ENCODE measurements around the gene ZFAND6. TPM values are rescaled to one million over a fixed set of nuclear protein-coding genes. Genes with fewer than 3 reads are reported as not detected.

ZFAND6 gene
- total RNA-seq, 1 donor from 2014 or later = 218 TPM

- DNase-seq (ENCODE audit: low read depth, low spot score) = no peak
These were observed 127.1 kb downstream of the ZFAND6 start for GRCh38 chr15:80186597-80186996.

Other genes with a start within 250 kb of the ZFAND6 start
- 12.1 and 17.3 TPM in 2 replicates for gene MTHFS, start 162.7 kb upstream of the ZFAND6 start, total RNA-seq
- 0.21 and 2.1 TPM in 2 replicates for gene BCL2A1, start 88.5 kb upstream of the ZFAND6 start, total RNA-seq
- gene FAH, start 93.3 kb downstream of the ZFAND6 start, total RNA-seq = 22.2 and 27.6 TPM in 2 replicates
- not detected in 2 replicates for gene CTXND1, start 192.5 kb downstream of the ZFAND6 start, total RNA-seq